Adrenal gland (tissue), 5 donors: ENCODE data around the gene REEP3.

Experiments used
- CTCF ChIP-seq, 6 experiments: fragments of 450-650 bp in 4 of 6; fragments of 200-600 bp in 2 of 6; sonication (generic) in 1 of 6; IDR thresholded peaks; 1 replicate in 5 of 6; 2 replicates in 1 of 6; pipeline versions ENCODE4 v1.5.1 to v1.8.0; 2016 to 2021; ENCODE audit warnings: antibody characterized with exemption in 6 of 6, mild to moderate bottlenecking in 2 of 6, moderate library complexity in 1 of 6
- POLR2A ChIP-seq, 2 donors: fragments of 450-650 bp; IDR thresholded peaks; one replicate each; pipeline ENCODE4 v1.6.1; 2017; ENCODE audit warnings: antibody characterized with exemption in 2 of 2, mild to moderate bottlenecking in 2 of 2, moderate library complexity in 1 of 2
- donor health status: DM: no; HTN: no; CAD: no.

- TF ChIP-seq CTCF (IDR thresholded peaks at IDR 0.05) (no peak), POLR2A (IDR thresholded peaks at IDR 0.05) (no peak)
These were observed 18.4 kb upstream of the REEP3 start for GRCh38 chr10:63502832-63503231.
